ENCODE results near the gene SNRPE.
A peak's percentile ranks its signal among the peaks of the same experiment; 100 is the strongest.
"Not testable (repeated sequence)": the region's sequence is repeated elsewhere in the genome, so short reads cannot be mapped to it uniquely, and the experiment has no call there.

SNRPE gene

GRCh38 chr1:203829247-203829646 lies 32.2 kb upstream of the SNRPE start:
- H3K4me3 ChIP-seq (replicated peaks; ENCODE audit: insufficient read depth, low read length); H3K27ac ChIP-seq (replicated peaks); DNase-seq (ENCODE audit: low read depth in 1 of 2, low spot score in 1 of 2): not testable (repeated sequence)

GRCh38 chr1:203835476-203835875 lies 25.9 kb upstream of the SNRPE start:
- DNase-seq (ENCODE audit: low read depth in 1 of 2, low spot score in 1 of 2): no peak
- H3K27me3 ChIP-seq (ENCODE audit: insufficient read depth, poor library complexity, severe bottlenecking): no peaks in the 10 kb centered on the region
- TF ChIP-seq REST (IDR thresholded peaks at IDR 0.05; ENCODE audit: insufficient replicate concordance, low read depth) (no peak), POLR2AphosphoS5 (IDR thresholded peaks at IDR 0.05; ENCODE audit: low read depth) (no peak), CTCF (IDR thresholded peaks at IDR 0.05; ENCODE audit: insufficient read depth, low read length) (no peak), SPI1 (IDR thresholded peaks at IDR 0.05; ENCODE audit: borderline replicate concordance, low read depth) (no peak), GABPA (IDR thresholded peaks at IDR 0.05; ENCODE audit: low read depth) (no peak)
- H3K4me3 ChIP-seq (replicated peaks; ENCODE audit: insufficient read depth, low read length): no peak overlapping the region
- H3K27ac ChIP-seq (replicated peaks): no peak overlapping the region

More at GRCh38 chr1:203829247-203829646, 32.2 kb upstream of the SNRPE start:
- H3K27me3 ChIP-seq (ENCODE audit: insufficient read depth, poor library complexity, severe bottlenecking): not testable (repeated sequence)
- TF ChIP-seq SPI1 (IDR thresholded peaks at IDR 0.05; ENCODE audit: borderline replicate concordance, low read depth): peak; percentile 45; the same call in 1 of the 2 replicates

- Histone ChIP-seq H3K27ac (replicated peaks) (no peak overlapping the region), H3K4me3 (replicated peaks; ENCODE audit: insufficient read depth, low read length) (no peak overlapping the region), H3K27me3 (ENCODE audit: insufficient read depth, poor library complexity, severe bottlenecking) (no peaks in the 10 kb centered on the region)
- TF ChIP-seq REST (IDR thresholded peaks at IDR 0.05; ENCODE audit: insufficient replicate concordance, low read depth) (no peak), CTCF (IDR thresholded peaks at IDR 0.05; ENCODE audit: insufficient read depth, low read length) (no peak), SPI1 (IDR thresholded peaks at IDR 0.05; ENCODE audit: borderline replicate concordance, low read depth) (no peak), GABPA (IDR thresholded peaks at IDR 0.05; ENCODE audit: low read depth) (no peak), POLR2AphosphoS5 (IDR thresholded peaks at IDR 0.05; ENCODE audit: low read depth) (no peak)
- DNase-seq (ENCODE audit: low read depth in 1 of 2, low spot score in 1 of 2): no peak
These were observed 22.3 kb upstream of the SNRPE start for GRCh38 chr1:203839081-203839480.

GRCh38 chr1:203840208-203840808 lies 21.1 kb upstream of the SNRPE start:
- Histone ChIP-seq H3K4me3 (replicated peaks; ENCODE audit: insufficient read depth, low read length) (no peak overlapping the region), H3K27ac (replicated peaks) (no peak overlapping the region), H3K27me3 (ENCODE audit: insufficient read depth, poor library complexity, severe bottlenecking) (no peaks in the 10 kb centered on the region)
- DNase-seq (ENCODE audit: low read depth in 1 of 2, low spot score in 1 of 2): no peak
- TF ChIP-seq POLR2AphosphoS5 (IDR thresholded peaks at IDR 0.05; ENCODE audit: low read depth) (no peak), SPI1 (IDR thresholded peaks at IDR 0.05; ENCODE audit: borderline replicate concordance, low read depth) (no peak), REST (IDR thresholded peaks at IDR 0.05; ENCODE audit: insufficient replicate concordance, low read depth) (no peak), GABPA (IDR thresholded peaks at IDR 0.05; ENCODE audit: low read depth) (no peak), CTCF (IDR thresholded peaks at IDR 0.05; ENCODE audit: insufficient read depth, low read length) (no peak)
